Parathyroid adenoma (tissue), 2 donors: ENCODE data around the gene RBPMS2.
"Not testable (repeated sequence)": the region's sequence is repeated elsewhere in the genome, so short reads cannot be mapped to it uniquely, and the experiment has no call there.

ENCODE experiments used
- H2AFZ ChIP-seq: fragments of 300-600 bp; sonication (generic); one replicate; pipeline ENCODE4 v1.7.0; 2017; ENCODE audit warnings: antibody characterized with exemption, mild to moderate bottlenecking
- H3K27ac ChIP-seq: fragments of 300-600 bp; sonication (generic); one replicate; pipeline ENCODE4 v1.7.0; 2017
- H3K27me3 ChIP-seq: fragments of 300-600 bp; sonication (generic); one replicate; pipeline ENCODE4 v1.7.0; 2017; ENCODE audit warnings: low read length; ENCODE audit not compliant: control insufficient read depth, insufficient read depth
- H3K36me3 ChIP-seq: fragments of 300-600 bp; sonication (generic); one replicate; pipeline ENCODE4 v1.7.0; 2017; ENCODE audit warnings: low read length; ENCODE audit not compliant: control insufficient read depth, insufficient read depth
- H3K4me1 ChIP-seq: fragments of 300-600 bp; sonication (generic); one replicate; pipeline ENCODE4 v1.7.0; 2017; ENCODE audit warnings: control low read depth
- H3K4me2 ChIP-seq: fragments of 300-600 bp; sonication (generic); one replicate; pipeline ENCODE4 v1.7.0; 2017; ENCODE audit warnings: low read length
- H3K4me3 ChIP-seq: fragments of 300-600 bp; sonication (generic); one replicate; pipeline ENCODE4 v1.7.0; 2017; ENCODE audit warnings: low read depth, low read length
- H3K79me2 ChIP-seq: fragments of 300-600 bp; sonication (generic); one replicate; pipeline ENCODE4 v1.7.0; 2017; ENCODE audit warnings: control low read depth
- H3K9ac ChIP-seq: fragments of 300-600 bp; sonication (generic); one replicate; pipeline ENCODE4 v1.7.0; 2017; ENCODE audit warnings: mild to moderate bottlenecking
- H3K9me3 ChIP-seq: fragments of 300-600 bp; sonication (generic); one replicate; pipeline ENCODE4 v1.7.0; 2017; ENCODE audit warnings: low read length; ENCODE audit not compliant: control insufficient read depth
- CTCF ChIP-seq: fragments of 300-600 bp; sonication (generic); IDR thresholded peaks from one replicate; pipeline ENCODE4 v1.7.0; 2017; ENCODE audit warnings: antibody characterized with exemption, mild to moderate bottlenecking
- donor health status: primary hyperparathyroidism.

RBPMS2 gene

GRCh38 chr15:64742921-64743320 is 32.5 kb downstream of the RBPMS2 start:
- Histone ChIP-seq H2AFZ (no peak overlapping the region), H3K27ac (no peak overlapping the region), H3K9ac (no peak overlapping the region), H3K4me1 (no peaks in the 10 kb centered on the region), H3K4me3 (no peak overlapping the region), H3K27me3 (no peaks in the 10 kb centered on the region), H3K9me3 (no peaks in the 10 kb centered on the region), H3K36me3 (no peaks in the 10 kb centered on the region), H3K4me2 (no peak overlapping the region), H3K79me2 (no peaks in the 10 kb centered on the region)
- TF ChIP-seq CTCF: no peak

GRCh38 chr15:64742385-64742784 is 33.0 kb downstream of the RBPMS2 start:
- no peak overlapping the region for H2AFZ ChIP-seq

GRCh38 chr15:64741708-64742107 is 33.7 kb downstream of the RBPMS2 start:
- H3K9ac ChIP-seq, H2AFZ ChIP-seq, H3K4me1 ChIP-seq, H3K36me3 ChIP-seq, H3K4me2 ChIP-seq, H3K27me3 ChIP-seq, H3K27ac ChIP-seq, H3K4me3 ChIP-seq, H3K79me2 ChIP-seq, H3K9me3 ChIP-seq: not testable (repeated sequence)

More at GRCh38 chr15:64742385-64742784, 33.0 kb downstream of the RBPMS2 start:
- Histone ChIP-seq H3K9me3 (no peaks in the 10 kb centered on the region), H3K4me3 (no peak overlapping the region), H3K4me1 (no peaks in the 10 kb centered on the region), H3K27me3 (no peaks in the 10 kb centered on the region), H3K36me3 (no peaks in the 10 kb centered on the region), H3K9ac (no peak overlapping the region), H3K27ac (no peak overlapping the region), H3K4me2 (no peak overlapping the region), H3K79me2 (no peaks in the 10 kb centered on the region)
- TF ChIP-seq CTCF: no peak

- Histone ChIP-seq H3K9ac (no peak overlapping the region), H3K4me1 (no peaks in the 10 kb centered on the region), H3K79me2 (no peaks in the 10 kb centered on the region), H3K9me3 (no peaks in the 10 kb centered on the region), H3K4me3 (no peak overlapping the region), H3K4me2 (no peak overlapping the region), H3K27ac (no peak overlapping the region), H3K36me3 (no peaks in the 10 kb centered on the region), H3K27me3 (no peaks in the 10 kb centered on the region), H2AFZ (no peak overlapping the region)
- no peak for TF ChIP-seq CTCF
Measured at GRCh38 chr15:64740311-64741170, 34.8 kb downstream of the RBPMS2 start.

GRCh38 chr15:64739577-64740143 is 35.7 kb downstream of the RBPMS2 start:
- H3K4me3 ChIP-seq: no peak overlapping the region
- H3K9ac ChIP-seq: no peak overlapping the region
- no peaks in the 10 kb centered on the region for H3K79me2 ChIP-seq
- H3K9me3 ChIP-seq: no peaks in the 10 kb centered on the region
- H3K27me3 ChIP-seq: no peaks in the 10 kb centered on the region
- no peaks in the 10 kb centered on the region for H3K4me1 ChIP-seq
- no peaks in the 10 kb centered on the region for H3K36me3 ChIP-seq
- no peak overlapping the region for H3K27ac ChIP-seq
- no peak for TF ChIP-seq CTCF
- H2AFZ ChIP-seq: no peak overlapping the region
- no peak overlapping the region for H3K4me2 ChIP-seq
